ENCODE measurements around the gene SERPINB5.

The SERPINB5 gene

GRCh38 chr18:63505566-63506335 is 29.0 kb downstream of the SERPINB5 start:
- H3K4me3 ChIP-seq (ENCODE audit: low read length), result no peak overlapping the region
- TF ChIP-seq CTCF (IDR thresholded peaks at IDR 0.05; ENCODE audit: insufficient read depth, low read depth, low read length, missing control alignments), result peak; percentile 76
- DNase-seq (ENCODE audit: low read depth), result peak; percentile 72

DNA sequence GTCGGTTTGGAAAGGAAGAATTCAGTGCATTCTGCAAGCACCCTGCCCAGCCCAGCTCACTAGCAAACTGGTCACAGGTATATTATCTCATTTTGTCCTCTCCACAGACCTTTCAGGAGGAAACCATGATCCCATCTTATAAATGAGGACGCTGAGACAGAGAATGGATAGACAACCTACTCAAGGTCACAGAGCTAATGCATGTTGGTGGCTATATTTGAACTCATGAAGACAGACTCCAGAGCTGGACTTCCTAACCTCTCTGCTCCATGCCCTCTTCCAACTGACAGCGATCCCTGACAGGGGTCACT is 29.5 kb downstream of the SERPINB5 start:
- H3K4me3 ChIP-seq (ENCODE audit: low read length), result no peak overlapping the region
- TF ChIP-seq CTCF (IDR thresholded peaks at IDR 0.05; ENCODE audit: insufficient read depth, low read depth, low read length, missing control alignments), result no peak
- no peak for DNase-seq (ENCODE audit: low read depth)

- TF ChIP-seq CTCF (IDR thresholded peaks at IDR 0.05; ENCODE audit: insufficient read depth, low read depth, low read length, missing control alignments), result no peak
- peak; percentile 18 for DNase-seq (ENCODE audit: low read depth)
- no peak overlapping the region for H3K4me3 ChIP-seq (ENCODE audit: low read length)
Observed at GRCh38 chr18:63508596-63508995, 31.8 kb downstream of the SERPINB5 start.

- DNase-seq (ENCODE audit: low read depth), result peak; percentile 78
- TF ChIP-seq CTCF (IDR thresholded peaks at IDR 0.05; ENCODE audit: insufficient read depth, low read depth, low read length, missing control alignments), result peak; percentile 86
Observed at GRCh38 chr18:63511285-63511684, 34.5 kb downstream of the SERPINB5 start.

GRCh38 chr18:63514326-63514725 is 37.6 kb downstream of the SERPINB5 start:
- TF ChIP-seq CTCF (IDR thresholded peaks at IDR 0.05; ENCODE audit: insufficient read depth, low read depth, low read length, missing control alignments), result no peak
- H3K4me3 ChIP-seq (ENCODE audit: low read length), result no peak overlapping the region
- DNase-seq (ENCODE audit: low read depth), result no peak

More at GRCh38 chr18:63511285-63511684, 34.5 kb downstream of the SERPINB5 start:
- no peak overlapping the region for H3K4me3 ChIP-seq (ENCODE audit: low read length)

DNA sequence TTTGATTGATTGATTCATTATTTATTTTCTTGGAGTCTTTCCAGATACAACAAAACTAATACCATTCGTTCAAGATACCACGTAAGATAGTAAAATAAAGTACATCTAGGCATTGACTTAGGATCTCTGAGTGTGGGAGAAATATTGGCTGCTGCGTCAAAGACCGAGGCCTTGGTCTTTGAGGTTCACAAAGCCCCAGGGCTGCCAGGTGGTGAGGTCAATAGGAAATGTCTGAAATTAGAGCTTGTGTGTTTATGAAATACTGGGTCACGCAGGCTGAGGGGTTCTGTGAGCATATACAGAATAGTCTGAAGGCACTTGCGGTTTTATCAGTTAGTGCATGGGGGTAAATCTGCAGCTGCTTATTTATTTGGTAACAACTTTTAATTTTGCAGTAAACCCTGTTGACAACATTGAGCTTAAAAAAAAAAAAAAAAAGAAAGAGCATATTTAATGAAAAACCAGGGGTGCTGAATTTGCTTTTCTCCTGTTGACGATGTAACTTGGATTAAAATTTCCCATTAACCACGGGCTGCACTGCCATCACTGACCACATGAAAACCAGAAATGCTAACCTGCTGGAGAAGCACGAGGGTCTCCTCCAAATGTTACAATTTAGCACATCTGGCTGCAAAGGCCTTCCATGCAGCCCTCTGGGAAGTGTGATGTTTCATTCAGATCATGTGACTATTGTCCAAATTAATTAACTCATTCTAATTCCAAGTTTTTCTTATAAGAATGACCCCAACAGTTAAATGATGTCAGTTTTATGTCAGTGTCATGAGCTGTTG is 38.3 kb downstream of the SERPINB5 start:
- H3K4me3 ChIP-seq (ENCODE audit: low read length), result no peak overlapping the region
- no peak for DNase-seq (ENCODE audit: low read depth)
- peak; percentile 10 for TF ChIP-seq CTCF (IDR thresholded peaks at IDR 0.05; ENCODE audit: insufficient read depth, low read depth, low read length, missing control alignments)

All from epithelial cell of esophagus (primary cell).